GM12865 (cell line): ENCODE data around the gene CPN2.
A peak's percentile ranks its signal among the peaks of the same experiment; 100 is the strongest.

Experiments
- DNase-seq: peaks from one replicate; pipeline ENCODE4 v3.0.0; 2010; ENCODE audit warnings: low read depth
- H3K4me3 ChIP-seq: 2 replicates; pipeline ENCODE4 v1.5.1; 2011; ENCODE audit warnings: mild to moderate bottlenecking, low read depth, low read length, control low read depth
- TF ChIP-seq, protein P1 (sequence below): IDR thresholded peaks from 2 replicates; pipeline ENCODE4 v1.5.1; 2011; ENCODE audit warnings: low read length, control low read depth, low read depth, inconsistent platforms; ENCODE audit not compliant: insufficient read depth; ENCODE audit errors: missing control alignments

The CPN2 gene

DNA sequence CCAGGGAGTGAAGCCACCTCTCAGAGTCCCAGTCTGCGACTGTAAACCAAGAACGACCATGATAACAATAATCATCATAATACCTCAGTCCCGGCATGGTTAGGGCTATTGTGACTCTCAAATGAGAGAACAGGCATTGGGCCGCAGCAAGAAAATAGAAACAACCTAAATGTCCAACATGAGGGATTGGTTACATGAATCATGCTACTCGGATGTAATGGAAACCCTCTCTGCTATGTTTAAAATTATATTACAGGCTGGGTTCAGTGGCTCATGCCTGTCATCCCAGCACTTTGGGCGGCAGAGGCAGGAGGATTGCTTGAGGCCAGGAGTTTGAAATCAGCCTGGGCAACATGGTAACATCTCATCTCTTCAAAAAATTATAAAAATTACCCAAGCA, 2.8 kb downstream of the CPN2 start:
- DNase-seq: no peak
- TF ChIP-seq, protein P1, sequence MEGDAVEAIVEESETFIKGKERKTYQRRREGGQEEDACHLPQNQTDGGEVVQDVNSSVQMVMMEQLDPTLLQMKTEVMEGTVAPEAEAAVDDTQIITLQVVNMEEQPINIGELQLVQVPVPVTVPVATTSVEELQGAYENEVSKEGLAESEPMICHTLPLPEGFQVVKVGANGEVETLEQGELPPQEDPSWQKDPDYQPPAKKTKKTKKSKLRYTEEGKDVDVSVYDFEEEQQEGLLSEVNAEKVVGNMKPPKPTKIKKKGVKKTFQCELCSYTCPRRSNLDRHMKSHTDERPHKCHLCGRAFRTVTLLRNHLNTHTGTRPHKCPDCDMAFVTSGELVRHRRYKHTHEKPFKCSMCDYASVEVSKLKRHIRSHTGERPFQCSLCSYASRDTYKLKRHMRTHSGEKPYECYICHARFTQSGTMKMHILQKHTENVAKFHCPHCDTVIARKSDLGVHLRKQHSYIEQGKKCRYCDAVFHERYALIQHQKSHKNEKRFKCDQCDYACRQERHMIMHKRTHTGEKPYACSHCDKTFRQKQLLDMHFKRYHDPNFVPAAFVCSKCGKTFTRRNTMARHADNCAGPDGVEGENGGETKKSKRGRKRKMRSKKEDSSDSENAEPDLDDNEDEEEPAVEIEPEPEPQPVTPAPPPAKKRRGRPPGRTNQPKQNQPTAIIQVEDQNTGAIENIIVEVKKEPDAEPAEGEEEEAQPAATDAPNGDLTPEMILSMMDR: no peak
- H3K4me3 ChIP-seq: no peak overlapping the region

DNA sequence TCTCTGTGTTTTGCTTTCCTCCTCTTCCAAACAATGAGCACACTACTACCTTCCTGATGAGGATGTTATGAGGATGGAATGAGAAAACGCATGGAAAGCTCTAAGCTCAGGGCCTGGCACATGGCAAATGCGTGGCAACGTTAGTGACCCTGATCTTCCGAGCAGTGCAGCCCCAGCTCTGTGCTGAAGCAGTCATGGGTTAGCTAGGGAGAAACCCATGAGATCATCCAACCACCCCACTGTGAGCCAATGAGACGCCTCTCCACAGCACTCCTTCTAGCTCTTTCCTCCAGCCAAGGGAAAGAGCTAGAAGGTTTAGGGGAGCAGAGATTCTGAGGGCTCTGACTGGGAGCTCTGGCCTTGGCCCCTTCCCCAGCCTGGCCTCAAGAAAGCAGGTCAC, 4.5 kb downstream of the CPN2 start:
- no peak for DNase-seq
- TF ChIP-seq, protein P1: no peak
- H3K4me3 ChIP-seq: no peak overlapping the region

DNA sequence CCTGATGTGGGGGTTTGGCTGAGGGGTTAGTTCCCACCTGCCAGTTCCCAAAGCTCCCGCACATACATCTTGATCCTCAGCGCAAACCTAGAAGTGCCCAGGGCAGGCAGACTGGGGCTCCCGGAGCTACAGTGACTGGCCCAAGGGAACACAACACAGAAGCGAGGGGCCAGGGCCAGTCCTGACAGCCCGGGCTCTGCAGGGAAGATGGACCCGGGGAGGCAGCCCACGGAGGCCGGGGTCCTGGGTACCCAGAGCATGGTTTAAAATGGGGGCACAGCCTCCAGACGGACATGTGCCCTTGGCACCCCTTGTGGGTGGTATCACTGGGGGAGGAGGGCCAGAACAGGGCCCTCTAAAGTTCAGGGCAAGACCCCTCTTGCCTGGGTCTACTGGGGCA, 5.1 kb downstream of the CPN2 start:
- DNase-seq: no peak
- no peak overlapping the region for H3K4me3 ChIP-seq
- TF ChIP-seq, protein P1: no peak

DNA sequence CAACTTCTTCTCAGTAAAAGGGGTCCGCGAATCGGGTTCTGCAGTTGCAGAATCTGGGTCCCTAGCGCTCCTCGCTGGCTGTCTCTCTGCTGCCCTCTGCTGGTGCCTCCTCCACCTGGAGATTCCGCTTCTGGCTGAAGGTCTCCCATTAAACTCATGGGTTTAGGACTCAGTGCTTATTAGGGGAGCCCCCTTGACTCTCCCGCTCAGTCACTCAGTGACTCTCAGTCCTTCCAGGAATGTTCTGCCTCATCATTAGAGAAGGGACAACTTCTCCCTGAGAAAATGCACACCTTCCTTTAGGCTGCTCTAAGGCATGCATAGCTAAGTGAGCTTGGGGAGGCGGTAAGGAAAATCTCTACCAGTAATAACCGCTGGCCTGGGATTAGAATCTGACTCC, 7.1 kb downstream of the CPN2 start:
- peak; percentile 65 for DNase-seq
- no peak overlapping the region for H3K4me3 ChIP-seq
- TF ChIP-seq, protein P1: peak; percentile 97

DNA sequence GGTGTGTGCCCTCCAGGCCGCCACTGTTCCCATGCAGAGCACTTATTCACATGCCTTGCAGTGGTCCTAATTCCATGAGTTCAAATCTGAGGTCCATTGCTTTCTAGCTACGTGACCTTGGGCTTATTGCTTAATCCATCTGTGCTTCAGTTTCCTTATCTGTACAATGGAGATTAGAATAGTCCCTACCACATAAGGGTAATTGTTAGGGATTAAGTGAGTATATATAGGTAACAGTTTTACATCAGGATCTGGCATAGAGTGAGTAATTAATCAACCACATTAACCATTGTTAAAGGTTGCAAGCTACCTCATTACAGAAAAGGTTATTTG, 7.6 kb downstream of the CPN2 start:
- H3K4me3 ChIP-seq: no peak overlapping the region
- TF ChIP-seq, protein P1: no peak
- no peak for DNase-seq

DNA sequence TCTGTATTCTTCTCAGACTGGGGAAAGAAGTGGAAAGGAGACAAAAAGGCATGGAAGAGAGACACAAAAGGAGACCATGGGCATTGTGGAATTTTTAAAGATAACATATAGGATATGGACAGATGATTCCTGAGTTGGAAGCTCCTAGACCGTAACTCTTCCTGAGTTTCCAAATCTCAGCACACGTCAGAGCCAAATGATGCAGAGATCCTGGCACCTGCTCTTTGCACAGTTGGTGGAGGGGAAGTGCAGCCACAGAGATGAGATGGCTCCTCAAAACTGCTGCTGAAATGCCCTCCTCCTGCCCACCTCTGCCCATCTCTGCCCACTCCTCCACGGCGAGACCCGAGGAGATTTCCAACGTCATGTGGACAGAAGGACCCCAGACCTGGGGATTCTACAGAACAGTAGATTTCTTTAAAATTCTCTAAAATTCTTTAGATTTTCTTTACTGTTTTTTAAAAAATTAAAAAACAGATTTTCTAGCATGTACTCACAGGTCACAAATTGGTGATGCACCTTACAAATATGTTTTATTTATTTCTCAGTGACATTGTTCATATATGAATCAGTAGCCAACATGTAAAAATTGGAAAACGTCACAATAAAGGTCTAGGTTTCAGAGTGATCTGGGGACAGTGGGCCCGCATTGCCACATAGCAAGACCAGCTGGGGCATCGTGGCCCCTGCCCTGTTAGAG, 8.1 kb downstream of the CPN2 start:
- no peak for DNase-seq
- TF ChIP-seq, protein P1: no peak
- no peak overlapping the region for H3K4me3 ChIP-seq

DNA sequence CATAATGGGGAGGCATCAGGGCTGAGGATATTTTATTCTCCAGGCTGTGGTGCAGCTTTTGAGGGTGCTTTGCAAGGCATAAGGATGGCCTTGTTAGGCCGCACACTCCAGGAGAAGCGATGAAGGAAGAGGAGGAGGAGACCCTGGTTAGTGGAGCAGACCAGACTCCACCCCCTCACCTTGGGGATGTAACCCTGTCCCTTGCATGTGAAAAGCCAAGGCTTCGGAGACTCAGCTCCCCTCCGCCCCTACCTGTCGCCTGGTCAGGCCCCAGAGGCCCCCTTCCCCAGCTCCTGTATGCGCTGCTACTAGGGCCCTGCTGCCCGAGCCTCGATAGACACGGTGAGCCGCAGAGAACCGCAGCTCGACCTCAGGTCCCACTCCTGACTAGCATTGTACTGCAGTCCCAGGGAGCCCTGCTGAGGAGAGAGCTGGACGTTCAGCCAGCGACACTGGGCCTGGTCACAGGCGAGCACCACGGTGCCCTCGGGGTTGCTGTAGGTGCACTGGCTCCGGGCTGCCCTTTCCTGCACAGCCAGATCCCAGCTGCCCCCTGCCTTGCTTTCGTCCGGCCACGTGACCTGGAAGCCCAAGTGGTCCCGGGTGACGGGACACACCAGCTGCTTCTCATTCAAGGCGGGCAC, 10.2 kb downstream of the CPN2 start:
- DNase-seq: no peak
- TF ChIP-seq, protein P1: no peak
- H3K4me3 ChIP-seq: no peak overlapping the region
